ENCODE data around the gene CCDC90B.
"Not testable (repeated sequence)": the region's sequence is repeated elsewhere in the genome, so short reads cannot be mapped to it uniquely, and the experiment has no call there.

The CCDC90B gene

GRCh38 chr11:83311701-83312100 lies 25.5 kb upstream of the CCDC90B start:
- H3K4me3 ChIP-seq (ENCODE audit: low read depth, low read length), result no peak overlapping the region
- no peak overlapping the region for H2AFZ ChIP-seq (ENCODE audit: low read length, unreplicated experiment)
- H3K27ac ChIP-seq (ENCODE audit: low read depth, low read length), result no peak overlapping the region
- no peaks in the 10 kb centered on the region for H3K79me2 ChIP-seq (ENCODE audit: control insufficient read depth, insufficient read depth, low read length, unreplicated experiment)
- H3K4me1 ChIP-seq (ENCODE audit: control insufficient read depth, insufficient read depth, low read length, unreplicated experiment), result no peaks in the 10 kb centered on the region
- H3K27me3 ChIP-seq (ENCODE audit: insufficient read depth, low read length), result no peaks in the 10 kb centered on the region; the same call in none of the 2 replicates
- H3K36me3 ChIP-seq (ENCODE audit: insufficient read depth, low read length), result no peaks in the 10 kb centered on the region

DNA sequence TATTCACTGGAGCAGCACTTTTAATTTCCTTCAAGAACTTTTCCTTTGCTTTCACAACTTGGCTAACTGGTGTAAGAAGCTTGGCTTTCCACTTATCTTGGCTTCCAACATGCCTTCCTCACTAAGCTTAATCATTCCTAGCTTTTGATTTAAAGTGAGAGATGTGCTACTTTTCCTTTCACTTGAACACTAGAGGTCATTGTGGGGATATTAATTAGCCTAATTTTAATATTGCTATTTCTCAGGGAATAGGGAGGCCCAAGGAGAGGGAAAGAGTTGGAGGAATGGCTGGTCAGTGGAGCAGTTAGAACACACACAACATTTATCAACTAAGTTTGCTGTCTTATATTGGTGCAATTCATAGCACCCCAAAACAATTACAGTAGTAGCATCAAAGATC lies 24.6 kb upstream of the CCDC90B start:
- Histone ChIP-seq H3K27ac (ENCODE audit: low read depth, low read length) (no peak overlapping the region), H2AFZ (ENCODE audit: low read length, unreplicated experiment) (no peak overlapping the region), H3K4me3 (ENCODE audit: low read depth, low read length) (no peak overlapping the region), H3K79me2 (ENCODE audit: control insufficient read depth, insufficient read depth, low read length, unreplicated experiment) (no peaks in the 10 kb centered on the region), H3K4me1 (ENCODE audit: control insufficient read depth, insufficient read depth, low read length, unreplicated experiment) (no peaks in the 10 kb centered on the region), H3K27me3 (ENCODE audit: insufficient read depth, low read length) (no peaks in the 10 kb centered on the region; the same call in none of the 2 replicates), H3K36me3 (ENCODE audit: insufficient read depth, low read length) (no peaks in the 10 kb centered on the region)

GRCh38 chr11:83308536-83308935 lies 22.4 kb upstream of the CCDC90B start:
- H3K27me3 ChIP-seq (ENCODE audit: insufficient read depth, low read length); H2AFZ ChIP-seq (ENCODE audit: low read length, unreplicated experiment); H3K27ac ChIP-seq (ENCODE audit: low read depth, low read length); H3K4me1 ChIP-seq (ENCODE audit: control insufficient read depth, insufficient read depth, low read length, unreplicated experiment); H3K79me2 ChIP-seq (ENCODE audit: control insufficient read depth, insufficient read depth, low read length, unreplicated experiment); H3K4me3 ChIP-seq (ENCODE audit: low read depth, low read length); H3K36me3 ChIP-seq (ENCODE audit: insufficient read depth, low read length): not testable (repeated sequence)

DNA sequence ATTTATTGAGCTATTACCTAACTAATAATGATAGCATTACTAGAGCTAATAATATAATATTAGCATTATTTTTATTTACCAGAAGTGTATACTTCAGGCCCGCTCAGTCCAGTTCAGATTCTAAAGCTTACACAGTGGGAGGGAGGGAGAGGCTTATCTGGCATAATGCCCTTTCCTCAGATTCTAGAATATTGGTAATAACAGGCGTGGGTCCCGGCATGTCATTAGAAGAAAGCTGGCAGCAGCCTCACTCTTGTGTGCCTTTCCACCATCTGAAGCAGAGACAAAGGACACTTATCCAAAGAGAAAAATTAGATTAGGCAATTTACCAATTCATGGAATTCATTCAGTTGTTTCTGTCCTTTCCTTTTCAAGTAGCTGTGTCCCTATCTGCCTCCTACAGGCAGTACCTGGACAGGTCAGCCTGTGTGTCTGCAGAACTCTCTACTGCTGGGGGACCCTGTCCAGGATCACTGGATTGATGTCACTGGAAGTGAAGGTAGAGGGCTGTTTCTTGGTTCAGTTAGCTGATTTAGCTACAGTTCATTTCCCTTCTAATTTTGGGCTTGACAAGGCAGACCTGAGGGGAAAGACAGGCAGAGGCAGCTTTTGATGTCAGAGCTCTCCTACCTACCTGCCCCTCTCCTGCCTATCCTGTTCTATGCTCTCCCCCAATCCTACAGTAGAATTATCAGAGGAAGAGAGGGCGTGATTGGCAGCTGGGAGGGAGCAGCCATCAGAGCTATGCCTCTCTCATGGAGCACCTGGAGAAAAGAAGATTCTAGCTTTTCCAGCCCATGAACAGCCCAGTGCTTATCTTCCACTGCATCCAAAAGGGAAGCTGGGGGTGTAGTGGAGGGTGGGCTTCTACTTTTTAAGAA lies 20.3 kb upstream of the CCDC90B start:
- Histone ChIP-seq H3K36me3 (ENCODE audit: insufficient read depth, low read length) (no peaks in the 10 kb centered on the region), H3K27ac (ENCODE audit: low read depth, low read length) (no peak overlapping the region), H3K4me1 (ENCODE audit: control insufficient read depth, insufficient read depth, low read length, unreplicated experiment) (no peaks in the 10 kb centered on the region), H3K4me3 (ENCODE audit: low read depth, low read length) (no peak overlapping the region), H3K79me2 (ENCODE audit: control insufficient read depth, insufficient read depth, low read length, unreplicated experiment) (no peaks in the 10 kb centered on the region), H2AFZ (ENCODE audit: low read length, unreplicated experiment) (no peak overlapping the region), H3K27me3 (ENCODE audit: insufficient read depth, low read length) (peaks cover 20% of the 10 kb centered on the region)

DNA sequence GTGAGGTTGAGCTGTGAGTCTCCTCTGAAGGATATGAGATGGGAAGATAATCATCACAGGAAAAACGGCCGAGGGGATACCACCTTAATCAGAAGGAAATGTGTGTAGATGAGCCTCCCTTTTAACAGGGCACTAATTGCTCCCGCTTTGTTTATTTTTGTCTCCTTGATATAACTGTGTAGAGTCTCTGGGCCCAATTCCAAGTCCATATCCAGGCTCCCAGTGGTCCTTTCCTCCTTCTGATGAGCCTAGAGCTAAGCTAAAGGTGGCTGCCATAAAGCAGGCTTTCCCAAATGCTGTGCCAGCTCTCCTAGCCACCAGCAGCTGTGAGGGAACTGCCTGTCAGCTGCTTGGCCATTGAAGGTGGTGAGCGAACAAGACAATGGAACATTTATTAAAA lies 17.1 kb upstream of the CCDC90B start:
- Histone ChIP-seq H2AFZ (ENCODE audit: low read length, unreplicated experiment) (no peak overlapping the region), H3K36me3 (ENCODE audit: insufficient read depth, low read length) (no peaks in the 10 kb centered on the region), H3K27me3 (ENCODE audit: insufficient read depth, low read length) (peaks cover 27% of the 10 kb centered on the region), H3K4me3 (ENCODE audit: low read depth, low read length) (no peak overlapping the region), H3K27ac (ENCODE audit: low read depth, low read length) (no peak overlapping the region), H3K4me1 (ENCODE audit: control insufficient read depth, insufficient read depth, low read length, unreplicated experiment) (no peaks in the 10 kb centered on the region), H3K79me2 (ENCODE audit: control insufficient read depth, insufficient read depth, low read length, unreplicated experiment) (no peaks in the 10 kb centered on the region)

DNA sequence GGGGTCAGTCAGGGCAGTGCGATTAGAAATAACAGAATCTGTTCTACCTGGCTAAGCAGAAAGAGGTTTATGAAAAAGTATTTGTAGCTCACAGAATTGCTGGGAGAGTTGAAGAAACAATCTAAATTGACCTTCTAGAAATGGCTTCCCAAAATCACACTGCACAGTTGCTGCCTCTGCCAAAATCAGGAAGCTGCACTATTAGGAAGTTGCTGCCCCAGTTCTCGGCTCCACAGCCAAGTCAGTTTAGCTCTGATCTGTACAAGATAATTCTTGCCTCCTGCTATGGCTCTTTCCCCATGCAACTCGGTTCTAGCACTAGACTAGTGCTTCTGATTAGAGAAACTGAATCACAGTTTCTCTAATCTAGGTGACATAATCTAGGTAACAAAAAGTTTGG lies 16.0 kb upstream of the CCDC90B start:
- Histone ChIP-seq H3K4me1 (ENCODE audit: control insufficient read depth, insufficient read depth, low read length, unreplicated experiment) (no peaks in the 10 kb centered on the region), H3K27me3 (ENCODE audit: insufficient read depth, low read length) (peaks cover 38% of the 10 kb centered on the region), H3K79me2 (ENCODE audit: control insufficient read depth, insufficient read depth, low read length, unreplicated experiment) (no peaks in the 10 kb centered on the region), H3K36me3 (ENCODE audit: insufficient read depth, low read length) (no peaks in the 10 kb centered on the region), H2AFZ (ENCODE audit: low read length, unreplicated experiment) (no peak overlapping the region), H3K27ac (ENCODE audit: low read depth, low read length) (no peak overlapping the region), H3K4me3 (ENCODE audit: low read depth, low read length) (no peak overlapping the region)

- Histone ChIP-seq H2AFZ (ENCODE audit: low read length, unreplicated experiment) (no peak overlapping the region), H3K36me3 (ENCODE audit: insufficient read depth, low read length) (no peaks in the 10 kb centered on the region), H3K4me1 (ENCODE audit: control insufficient read depth, insufficient read depth, low read length, unreplicated experiment) (no peaks in the 10 kb centered on the region), H3K27me3 (ENCODE audit: insufficient read depth, low read length) (peaks cover 57% of the 10 kb centered on the region), H3K4me3 (ENCODE audit: low read depth, low read length) (no peak overlapping the region), H3K27ac (ENCODE audit: low read depth, low read length) (no peak overlapping the region), H3K79me2 (ENCODE audit: control insufficient read depth, insufficient read depth, low read length, unreplicated experiment) (no peaks in the 10 kb centered on the region)
Observed at GRCh38 chr11:83299681-83300080, 13.5 kb upstream of the CCDC90B start.

- no peaks in the 10 kb centered on the region for H3K36me3 ChIP-seq (ENCODE audit: insufficient read depth, low read length)
- peaks cover 37% of the 10 kb centered on the region for H3K27me3 ChIP-seq (ENCODE audit: insufficient read depth, low read length)
- H3K4me3 ChIP-seq (ENCODE audit: low read depth, low read length), result no peak overlapping the region
- H3K79me2 ChIP-seq (ENCODE audit: control insufficient read depth, insufficient read depth, low read length, unreplicated experiment), result no peaks in the 10 kb centered on the region
- no peak overlapping the region for H2AFZ ChIP-seq (ENCODE audit: low read length, unreplicated experiment)
- H3K4me1 ChIP-seq (ENCODE audit: control insufficient read depth, insufficient read depth, low read length, unreplicated experiment), result no peaks in the 10 kb centered on the region
- no peak overlapping the region for H3K27ac ChIP-seq (ENCODE audit: low read depth, low read length)
Observed at GRCh38 chr11:83294208-83294607, 8.0 kb upstream of the CCDC90B start.

GRCh38 chr11:83293457-83293774 lies 7.2 kb upstream of the CCDC90B start:
- Histone ChIP-seq H3K27me3 (ENCODE audit: insufficient read depth, low read length) (peaks cover 32% of the 10 kb centered on the region), H3K4me3 (ENCODE audit: low read depth, low read length) (no peak overlapping the region), H3K4me1 (ENCODE audit: control insufficient read depth, insufficient read depth, low read length, unreplicated experiment) (no peaks in the 10 kb centered on the region), H2AFZ (ENCODE audit: low read length, unreplicated experiment) (no peak overlapping the region), H3K79me2 (ENCODE audit: control insufficient read depth, insufficient read depth, low read length, unreplicated experiment) (no peaks in the 10 kb centered on the region), H3K27ac (ENCODE audit: low read depth, low read length) (no peak overlapping the region), H3K36me3 (ENCODE audit: insufficient read depth, low read length) (no peaks in the 10 kb centered on the region)

- Histone ChIP-seq H3K4me1 (ENCODE audit: control insufficient read depth, insufficient read depth, low read length, unreplicated experiment) (no peaks in the 10 kb centered on the region), H2AFZ (ENCODE audit: low read length, unreplicated experiment) (peak overlapping the region; percentile 99), H3K36me3 (ENCODE audit: insufficient read depth, low read length) (no peaks in the 10 kb centered on the region), H3K79me2 (ENCODE audit: control insufficient read depth, insufficient read depth, low read length, unreplicated experiment) (no peaks in the 10 kb centered on the region), H3K27ac (ENCODE audit: low read depth, low read length) (no peak overlapping the region), H3K27me3 (ENCODE audit: insufficient read depth, low read length) (peaks cover 27% of the 10 kb centered on the region), H3K4me3 (ENCODE audit: low read depth, low read length) (peak overlapping the region; percentile 68)
Observed at GRCh38 chr11:83292709-83293456, 6.7 kb upstream of the CCDC90B start.

DNA sequence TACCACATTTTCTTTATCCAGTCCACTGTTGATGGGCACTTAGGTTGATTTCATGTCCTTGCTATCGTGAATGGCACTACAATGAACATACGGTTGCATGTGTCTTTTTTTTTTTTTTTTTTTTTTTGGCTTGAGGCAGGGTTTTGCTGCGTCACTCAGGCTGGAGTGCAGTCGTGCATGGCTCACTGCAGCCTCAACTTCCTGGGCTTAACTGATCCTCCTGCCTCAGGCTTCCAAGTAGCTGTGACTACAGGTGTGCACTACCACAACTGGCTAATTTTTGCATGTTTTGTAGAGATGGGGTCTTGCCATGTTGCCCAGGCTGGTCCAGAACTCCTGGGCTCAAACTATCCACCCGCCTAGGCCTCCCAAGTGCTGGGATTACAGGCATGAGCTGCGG lies 1.5 kb upstream of the CCDC90B start:
- no peaks in the 10 kb centered on the region for H3K27me3 ChIP-seq (ENCODE audit: insufficient read depth, low read length)
- H3K79me2 ChIP-seq (ENCODE audit: control insufficient read depth, insufficient read depth, low read length, unreplicated experiment), result peaks cover 28% of the 10 kb centered on the region
- H3K4me3 ChIP-seq (ENCODE audit: low read depth, low read length), result no peak overlapping the region
- H3K36me3 ChIP-seq (ENCODE audit: insufficient read depth, low read length), result no peaks in the 10 kb centered on the region
- peaks cover 16% of the 10 kb centered on the region for H3K4me1 ChIP-seq (ENCODE audit: control insufficient read depth, insufficient read depth, low read length, unreplicated experiment)
- H3K27ac ChIP-seq (ENCODE audit: low read depth, low read length), result no peak overlapping the region
- H2AFZ ChIP-seq (ENCODE audit: low read length, unreplicated experiment), result no peak overlapping the region

Data from ACC112 (cell line).